Measurements from ENCODE around the gene MT1E. TPM values are rescaled to one million over a fixed set of nuclear protein-coding genes. Genes with fewer than 3 reads are reported as not detected.

MT1E gene
- total RNA-seq, 2 donors from 2014 or later, result 5.5 TPM; not detected in 1

DNA sequence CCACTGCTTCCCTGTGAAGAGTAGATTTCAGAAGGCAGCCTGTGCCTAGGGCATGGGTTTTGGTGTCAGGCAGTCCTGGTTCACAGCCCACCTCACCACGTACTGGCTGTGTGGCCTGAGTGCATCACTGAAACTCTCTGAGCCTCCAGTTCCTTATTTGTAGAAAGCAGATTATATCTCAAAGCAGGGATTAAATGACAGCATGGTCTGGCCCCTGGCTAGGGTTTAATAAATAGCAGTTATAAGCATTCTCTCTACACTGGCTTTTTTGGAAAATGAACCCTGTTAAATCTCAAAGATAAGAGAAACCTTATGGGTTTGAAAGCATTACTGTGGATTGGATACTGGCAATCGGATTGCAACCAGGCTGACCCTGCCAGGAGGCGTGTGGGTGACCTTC lies 4.0 kb downstream of the MT1E start:
- 75 to 91% methylated on average over 1 to 3 of the region's 3 CpGs for WGBS, 2 experiments (ENCODE audit: insufficient coverage in 1 of 2, insufficient read length in 1 of 2)
- H3K9ac ChIP-seq (ENCODE audit: extremely low read depth, low read length, poor library complexity, severe bottlenecking), result no peak overlapping the region
- no peak overlapping the region for H3K4me3 Mint-ChIP-seq
- no peaks in the 10 kb centered on the region for H3K4me1 ChIP-seq (ENCODE audit: control insufficient read depth, insufficient read depth, low read length)
- no peak overlapping the region for H3K27ac Mint-ChIP-seq
- TF ChIP-seq, protein P1, sequence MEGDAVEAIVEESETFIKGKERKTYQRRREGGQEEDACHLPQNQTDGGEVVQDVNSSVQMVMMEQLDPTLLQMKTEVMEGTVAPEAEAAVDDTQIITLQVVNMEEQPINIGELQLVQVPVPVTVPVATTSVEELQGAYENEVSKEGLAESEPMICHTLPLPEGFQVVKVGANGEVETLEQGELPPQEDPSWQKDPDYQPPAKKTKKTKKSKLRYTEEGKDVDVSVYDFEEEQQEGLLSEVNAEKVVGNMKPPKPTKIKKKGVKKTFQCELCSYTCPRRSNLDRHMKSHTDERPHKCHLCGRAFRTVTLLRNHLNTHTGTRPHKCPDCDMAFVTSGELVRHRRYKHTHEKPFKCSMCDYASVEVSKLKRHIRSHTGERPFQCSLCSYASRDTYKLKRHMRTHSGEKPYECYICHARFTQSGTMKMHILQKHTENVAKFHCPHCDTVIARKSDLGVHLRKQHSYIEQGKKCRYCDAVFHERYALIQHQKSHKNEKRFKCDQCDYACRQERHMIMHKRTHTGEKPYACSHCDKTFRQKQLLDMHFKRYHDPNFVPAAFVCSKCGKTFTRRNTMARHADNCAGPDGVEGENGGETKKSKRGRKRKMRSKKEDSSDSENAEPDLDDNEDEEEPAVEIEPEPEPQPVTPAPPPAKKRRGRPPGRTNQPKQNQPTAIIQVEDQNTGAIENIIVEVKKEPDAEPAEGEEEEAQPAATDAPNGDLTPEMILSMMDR (conservative IDR thresholded peaks at IDR 0.05), result no peak
- H3K4me1 Mint-ChIP-seq, result peaks cover 16% of the 10 kb centered on the region
- H3K4me3 ChIP-seq (ENCODE audit: low read length), result no peak overlapping the region
- H3K36me3 Mint-ChIP-seq (ENCODE audit: low read depth), result no peaks in the 10 kb centered on the region
- H3K27me3 ChIP-seq (ENCODE audit: control insufficient read depth, insufficient read depth, low read length, poor library complexity, severe bottlenecking), result peaks cover 96% of the 10 kb centered on the region
- no peaks in the 10 kb centered on the region for H3K9me3 ChIP-seq (ENCODE audit: control insufficient read depth, low read length)
- no peaks in the 10 kb centered on the region for H3K36me3 ChIP-seq (ENCODE audit: control insufficient read depth, insufficient read depth, low read length)
- H3K9me3 Mint-ChIP-seq, result no peaks in the 10 kb centered on the region
- no peak overlapping the region for H3K27ac ChIP-seq (ENCODE audit: low read depth, low read length)
- H3K27me3 Mint-ChIP-seq (ENCODE audit: insufficient read depth), result peaks cover 94% of the 10 kb centered on the region
- no peak for DNase-seq

- DNase-seq, result no peak
- H3K27ac ChIP-seq (ENCODE audit: low read depth, low read length), result no peak overlapping the region
- no peak overlapping the region for H3K9ac ChIP-seq (ENCODE audit: extremely low read depth, low read length, poor library complexity, severe bottlenecking)
- Mint-ChIP-seq H3K4me3 (no peak overlapping the region), H3K4me1 (peaks cover 17% of the 10 kb centered on the region), H3K9me3 (no peaks in the 10 kb centered on the region), H3K27me3 (ENCODE audit: insufficient read depth) (peaks cover 94% of the 10 kb centered on the region), H3K36me3 (ENCODE audit: low read depth) (no peaks in the 10 kb centered on the region), H3K27ac (no peak overlapping the region)
- H3K4me3 ChIP-seq (ENCODE audit: low read length), result no peak overlapping the region
- no peaks in the 10 kb centered on the region for H3K4me1 ChIP-seq (ENCODE audit: control insufficient read depth, insufficient read depth, low read length)
- WGBS, 2 experiments (ENCODE audit: insufficient coverage in 1 of 2, insufficient read length in 1 of 2), result 88 to 93% methylated on average over 3 of the region's 3 CpGs
- TF ChIP-seq, protein P1 (conservative IDR thresholded peaks at IDR 0.05), result no peak
- H3K36me3 ChIP-seq (ENCODE audit: control insufficient read depth, insufficient read depth, low read length), result no peaks in the 10 kb centered on the region
- H3K27me3 ChIP-seq (ENCODE audit: control insufficient read depth, insufficient read depth, low read length, poor library complexity, severe bottlenecking), result peaks cover 96% of the 10 kb centered on the region
- no peaks in the 10 kb centered on the region for H3K9me3 ChIP-seq (ENCODE audit: control insufficient read depth, low read length)
Observed at GRCh38 chr16:56630134-56630533, 4.6 kb downstream of the MT1E start.

DNA sequence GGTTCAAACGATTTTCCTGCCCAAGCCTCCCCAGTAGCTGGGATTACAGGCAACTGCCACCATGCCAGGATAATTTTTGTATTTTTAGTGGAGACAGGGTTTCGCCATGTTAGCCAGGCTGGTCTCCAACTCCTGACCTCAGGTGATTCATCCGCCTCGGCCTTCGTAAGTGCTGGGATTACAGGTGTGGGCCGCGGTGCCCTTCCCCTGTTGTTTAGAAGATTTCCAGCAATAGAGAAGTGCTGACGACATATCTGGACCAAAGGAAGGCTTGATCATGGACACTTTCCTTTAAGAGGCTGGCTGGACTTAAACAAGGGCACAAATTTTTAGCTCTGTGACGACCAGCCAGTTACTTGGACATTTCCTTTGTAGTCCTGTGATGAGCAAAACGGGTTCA lies 5.6 kb downstream of the MT1E start:
- Mint-ChIP-seq H3K4me1 (peaks cover 17% of the 10 kb centered on the region), H3K27me3 (ENCODE audit: insufficient read depth) (peaks cover 95% of the 10 kb centered on the region), H3K9me3 (no peaks in the 10 kb centered on the region), H3K4me3 (no peak overlapping the region), H3K36me3 (ENCODE audit: low read depth) (no peaks in the 10 kb centered on the region), H3K27ac (no peak overlapping the region)
- WGBS, 2 experiments (ENCODE audit: insufficient coverage in 1 of 2, insufficient read length in 1 of 2), result 63 to 72% methylated on average over 10 of the region's 10 CpGs
- Histone ChIP-seq H3K4me1 (ENCODE audit: control insufficient read depth, insufficient read depth, low read length) (no peaks in the 10 kb centered on the region), H3K36me3 (ENCODE audit: control insufficient read depth, insufficient read depth, low read length) (no peaks in the 10 kb centered on the region), H3K27ac (ENCODE audit: low read depth, low read length) (no peak overlapping the region), H3K9ac (ENCODE audit: extremely low read depth, low read length, poor library complexity, severe bottlenecking) (no peak overlapping the region), H3K4me3 (ENCODE audit: low read length) (no peak overlapping the region), H3K9me3 (ENCODE audit: control insufficient read depth, low read length) (no peaks in the 10 kb centered on the region), H3K27me3 (ENCODE audit: control insufficient read depth, insufficient read depth, low read length, poor library complexity, severe bottlenecking) (peaks cover 96% of the 10 kb centered on the region)
- DNase-seq, result no peak
- TF ChIP-seq, protein P1 (conservative IDR thresholded peaks at IDR 0.05), result no peak
